DOHH2 (cell line): ENCODE measurements around the gene ASB5.
"Not testable (repeated sequence)": the region's sequence is repeated elsewhere in the genome, so short reads cannot be mapped to it uniquely, and the experiment has no call there.

ENCODE experiments used
- H3F3A ChIP-seq: fragments of 200-600 bp; sonication (generic), shearing (Covaris generic); 2 replicates; pipeline ENCODE4 v1.6.0; 2016; ENCODE audit warnings: antibody characterized with exemption, mild to moderate bottlenecking; ENCODE audit not compliant: control insufficient read depth, insufficient read depth
- H3K27ac ChIP-seq: fragments of 200-600 bp; sonication (generic); 2 replicates; pipeline ENCODE4 v1.5.1; 2014; ENCODE audit warnings: low read depth, mild to moderate bottlenecking, low read length, moderate library complexity
- H3K27me3 ChIP-seq: fragments of 200-600 bp; sonication (generic); 2 replicates; pipeline ENCODE4 v1.6.1; 2014; ENCODE audit warnings: mild to moderate bottlenecking, low read length, mixed read lengths; ENCODE audit not compliant: control insufficient read depth
- H3K36me3 ChIP-seq: fragments of 200-600 bp; sonication (generic); 2 replicates; pipeline ENCODE4 v1.6.1; 2014; ENCODE audit warnings: mild to moderate bottlenecking, low read length, moderate library complexity, mixed read lengths; ENCODE audit not compliant: control insufficient read depth
- H3K4me1 ChIP-seq: fragments of 200-600 bp; sonication (generic); 2 replicates; pipeline ENCODE4 v1.6.1; 2014; ENCODE audit warnings: mild to moderate bottlenecking, low read length, mixed read lengths; ENCODE audit not compliant: control insufficient read depth
- H3K4me2 ChIP-seq: fragments of 200-600 bp; sonication (generic); 2 replicates; pipeline ENCODE4 v1.6.0; 2014; ENCODE audit warnings: mild to moderate bottlenecking, low read length, moderate library complexity
- H3K4me3 ChIP-seq: fragments of 200-600 bp; sonication (generic); 2 replicates; pipeline ENCODE4 v1.5.1; 2014; ENCODE audit warnings: mild to moderate bottlenecking, low read length, mixed read lengths
- H3K79me2 ChIP-seq: fragments of 200-600 bp; sonication (generic); 2 replicates; pipeline ENCODE4 v1.6.1; 2014; ENCODE audit warnings: mild to moderate bottlenecking, low read length, mixed read lengths; ENCODE audit not compliant: control insufficient read depth
- H3K9me2 ChIP-seq: fragments of 200-600 bp; sonication (generic); replicated peaks from 2 replicates; pipeline ENCODE4 v1.6.1; 2014; ENCODE audit warnings: mild to moderate bottlenecking, low read length, mixed read lengths; ENCODE audit not compliant: control insufficient read depth
- H3K9me3 ChIP-seq: fragments of 200-600 bp; sonication (generic); 2 replicates; pipeline ENCODE4 v1.6.1; 2014; ENCODE audit warnings: antibody characterized with exemption, low read length, mixed read lengths; ENCODE audit not compliant: control insufficient read depth, insufficient read depth
- H4K20me1 ChIP-seq: fragments of 200-600 bp; sonication (generic); 2 replicates; pipeline ENCODE4 v1.6.0; 2014; ENCODE audit warnings: low read depth, mild to moderate bottlenecking, antibody characterized with exemption, low read length, moderate library complexity; ENCODE audit not compliant: control insufficient read depth, insufficient read depth
- EZH2phosphoT487 ChIP-seq: fragments of 200-600 bp; sonication (generic); IDR thresholded peaks from 2 replicates; pipeline ENCODE4 v1.6.1; 2017; ENCODE audit warnings: borderline replicate concordance, mild to moderate bottlenecking, antibody characterized with exemption, low read length, moderate library complexity, mixed read lengths
- TF ChIP-seq, protein P1 (sequence below): fragments of 200-600 bp; sonication (generic); IDR thresholded peaks from one replicate; pipeline ENCODE4 v1.5.1; 2014; ENCODE audit warnings: antibody characterized with exemption, mild to moderate bottlenecking, low read depth, low read length; ENCODE audit not compliant: poor library complexity, severe bottlenecking

Gene ASB5

GRCh38 chr4:176300565-176300964 is 31.5 kb upstream of the ASB5 start:
- TF ChIP-seq, protein P1, sequence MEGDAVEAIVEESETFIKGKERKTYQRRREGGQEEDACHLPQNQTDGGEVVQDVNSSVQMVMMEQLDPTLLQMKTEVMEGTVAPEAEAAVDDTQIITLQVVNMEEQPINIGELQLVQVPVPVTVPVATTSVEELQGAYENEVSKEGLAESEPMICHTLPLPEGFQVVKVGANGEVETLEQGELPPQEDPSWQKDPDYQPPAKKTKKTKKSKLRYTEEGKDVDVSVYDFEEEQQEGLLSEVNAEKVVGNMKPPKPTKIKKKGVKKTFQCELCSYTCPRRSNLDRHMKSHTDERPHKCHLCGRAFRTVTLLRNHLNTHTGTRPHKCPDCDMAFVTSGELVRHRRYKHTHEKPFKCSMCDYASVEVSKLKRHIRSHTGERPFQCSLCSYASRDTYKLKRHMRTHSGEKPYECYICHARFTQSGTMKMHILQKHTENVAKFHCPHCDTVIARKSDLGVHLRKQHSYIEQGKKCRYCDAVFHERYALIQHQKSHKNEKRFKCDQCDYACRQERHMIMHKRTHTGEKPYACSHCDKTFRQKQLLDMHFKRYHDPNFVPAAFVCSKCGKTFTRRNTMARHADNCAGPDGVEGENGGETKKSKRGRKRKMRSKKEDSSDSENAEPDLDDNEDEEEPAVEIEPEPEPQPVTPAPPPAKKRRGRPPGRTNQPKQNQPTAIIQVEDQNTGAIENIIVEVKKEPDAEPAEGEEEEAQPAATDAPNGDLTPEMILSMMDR = no peak
- TF ChIP-seq EZH2phosphoT487 = no peak

GRCh38 chr4:176300036-176300435 is 31.0 kb upstream of the ASB5 start:
- Histone ChIP-seq H3K36me3 (no peaks in the 10 kb centered on the region), H3K9me2 (no peaks in the 10 kb centered on the region), H3K9me3 (no peaks in the 10 kb centered on the region), H3K79me2 (no peaks in the 10 kb centered on the region), H3K27me3 (no peaks in the 10 kb centered on the region), H3K4me2 (no peak overlapping the region), H3K27ac (no peak overlapping the region), H3K4me3 (no peak overlapping the region), H4K20me1 (no peaks in the 10 kb centered on the region), H3K4me1 (no peaks in the 10 kb centered on the region), H3F3A (no peaks in the 10 kb centered on the region)
- TF ChIP-seq, protein P1 = no peak
- no peak for TF ChIP-seq EZH2phosphoT487

More at GRCh38 chr4:176300565-176300964, 31.5 kb upstream of the ASB5 start:
- Histone ChIP-seq H3F3A (no peaks in the 10 kb centered on the region), H3K27me3 (no peaks in the 10 kb centered on the region), H4K20me1 (no peaks in the 10 kb centered on the region), H3K79me2 (no peaks in the 10 kb centered on the region), H3K4me1 (no peaks in the 10 kb centered on the region), H3K4me2 (no peak overlapping the region), H3K36me3 (no peaks in the 10 kb centered on the region), H3K27ac (no peak overlapping the region), H3K4me3 (no peak overlapping the region), H3K9me2 (no peaks in the 10 kb centered on the region), H3K9me3 (no peaks in the 10 kb centered on the region)

- H3K27me3 ChIP-seq = no peaks in the 10 kb centered on the region
- no peaks in the 10 kb centered on the region for H3K36me3 ChIP-seq
- H3K9me3 ChIP-seq = no peaks in the 10 kb centered on the region
- H3K79me2 ChIP-seq = no peaks in the 10 kb centered on the region
- H3K9me2 ChIP-seq = no peaks in the 10 kb centered on the region
- no peak overlapping the region for H3K4me3 ChIP-seq
- no peaks in the 10 kb centered on the region for H3F3A ChIP-seq
- H4K20me1 ChIP-seq = no peaks in the 10 kb centered on the region
- TF ChIP-seq, protein P1 = no peak
- no peak for TF ChIP-seq EZH2phosphoT487
- no peak overlapping the region for H3K4me2 ChIP-seq
- H3K27ac ChIP-seq = no peak overlapping the region
- H3K4me1 ChIP-seq = no peaks in the 10 kb centered on the region
Observed at GRCh38 chr4:176298664-176299063, 29.6 kb upstream of the ASB5 start.

- H3K27me3 ChIP-seq, H3K36me3 ChIP-seq, H3K4me3 ChIP-seq, H4K20me1 ChIP-seq, H3K9me2 ChIP-seq, H3F3A ChIP-seq, H3K9me3 ChIP-seq, H3K4me1 ChIP-seq, H3K27ac ChIP-seq, H3K4me2 ChIP-seq, H3K79me2 ChIP-seq: not testable (repeated sequence)
Observed at GRCh38 chr4:176295907-176296306, 26.9 kb upstream of the ASB5 start.
